Erythroblast (primary cell): Measurements from ENCODE around the gene SLC44A3.

Source experiments
- GATA1 ChIP-seq: IDR thresholded peaks from 2 replicates; pipeline ENCODE4 v1.6.1; 2011; ENCODE audit warnings: low read depth, mild to moderate bottlenecking, control low read depth, low read length, moderate library complexity
- POLR2A ChIP-seq: IDR thresholded peaks from 2 replicates; pipeline ENCODE4 v1.6.1; 2011; ENCODE audit warnings: mild to moderate bottlenecking, low read length

GRCh38 chr1:94827434-94827833 lies 7.3 kb downstream of the SLC44A3 start:
- TF ChIP-seq POLR2A (no peak), GATA1 (no peak)
